Pancreas (tissue), 10 donors: ENCODE results near the gene DNM2. TPM values are rescaled to one million over a fixed set of nuclear protein-coding genes. Genes with fewer than 3 reads are reported as not detected.
"Not testable (repeated sequence)": the region's sequence is repeated elsewhere in the genome, so short reads cannot be mapped to it uniquely, and the experiment has no call there.

ENCODE experiments used
- ATAC-seq, 4 donors: fragments of 200-7000 bp; cut with Tn5 transposase; one replicate each; pipeline versions ENCODE4 v1.8.0 to v1.9.1; 2020; ENCODE audit warnings: mild to moderate bottlenecking in 4 of 4, moderate library complexity in 4 of 4
- DNase-seq, 6 donors: peaks; one replicate each; pipeline ENCODE4 v3.0.0-alpha.2; 2020
- FAIRE-seq: peaks from 2 replicates; lab custom pipeline; 2012; peaks lifted over from hg19 to GRCh38; lab: Jason Lieb, UNC
- H3K27ac ChIP-seq, 4 donors: fragments of 200-600 bp; sonication (generic); 1 replicate in 3 of 4; 2 replicates in 1 of 4; pipeline versions ENCODE4 v1.5.0 to v1.8.0; 2020
- H3K27me3 ChIP-seq, 4 donors: fragments of 200-600 bp; one replicate each; pipeline ENCODE4 v1.8.0; 2021
- H3K36me3 ChIP-seq, 3 donors: fragments of 200-600 bp; sonication (generic) in 1 of 3; one replicate each; pipeline versions ENCODE4 v1.5.0 to v1.8.0; 2020 to 2021
- H3K4me1 ChIP-seq, 3 donors: fragments of 200-600 bp; one replicate each; pipeline ENCODE4 v1.8.0; 2021
- H3K4me3 ChIP-seq, 4 donors: fragments of 200-600 bp; sonication (generic) in 2 of 4; one replicate each; pipeline versions ENCODE4 v1.5.0 to v1.8.0; 2020 to 2021
- H3K9me3 ChIP-seq, 4 donors: fragments of 200-600 bp; one replicate each; pipeline ENCODE4 v1.8.0; 2021
- CTCF ChIP-seq, 4 donors: fragments of 200-600 bp; sonication (generic) in 3 of 4; IDR thresholded peaks; one replicate each; pipeline versions ENCODE4 v1.5.0 to v1.8.0; 2021; ENCODE audit warnings: antibody characterized with exemption in 4 of 4
- WGBS, 2 donors: extraction: QIAGEN DNeasy Blood & Tissue Kit; methylation state at CpG; one replicate each; pipeline ENCODE4 v1.1.7; 2013; 5-methylcytosine and 5-hydroxymethylcytosine counted together
- intact Hi-C, 3 donors: fragments of 100-400 bp; cut with DNase I; formaldehyde crosslinking; loops; one replicate each; pipeline versions ENCODE4 v1.11.1 to v1.14.2; 2022
- polyA plus RNA-seq, 2 donors: library from polyadenylated mRNA; stranded (reverse); fragments of 200-250 nt; gene quantifications; one replicate each; pipeline ENCODE4 v1.2.3, GENCODE V29; 2013
- total RNA-seq, 6 donors: library from RNA; stranded (reverse); fragmentation: NEBNext Ultra II Directional in 4 of 6; extraction: Animal tissue kit (Norgen Biotek cat#: 25700) in 4 of 6; gene quantifications; one replicate each; pipeline versions ENCODE4 v1.2.1 to v1.2.4, GENCODE V29; 2021 to 2023
- donor health status: healthy with polysubstance abuse.
- donor health status: DM: no; HTN: no; CAD: no; lungs with moderate emphysema.
- donor health status: DM: no; HTN: no; CAD: no.
- donor health status: control.
- donor health status: control.
- donor health status: Bipolar disorder and iron deficiency.
- donor health status: DM: yes; HTN: yes; CAD: no.
- donor health status: DM: no; HTN: no; CAD: no.
- donor health status: DM: no; HTN: no; CAD: no.
- donor health status: DM: yes; HTN: yes; CAD: no.

DNM2 gene
- total and polyA plus RNA-seq, 8 donors: 52.5 to 115 (median 88.6) TPM

- intact Hi-C loops: no loop called here
- no peak for DNase-seq
- WGBS, 2 donors: 63 to 64% methylated on average over 7 of the region's 7 CpGs
- no peak for FAIRE-seq
- TF ChIP-seq CTCF (IDR thresholded peaks at IDR 0.05): no peak
- no peaks in the 10 kb centered on the region for H3K36me3 ChIP-seq
- H3K9me3 ChIP-seq: no peaks in the 10 kb centered on the region
- no peak overlapping the region for H3K4me3 ChIP-seq
- H3K4me1 ChIP-seq: no peaks in the 10 kb centered on the region
- H3K27ac ChIP-seq: no peak overlapping the region
- ATAC-seq: no peak
- H3K27me3 ChIP-seq: no peaks in the 10 kb centered on the region
Measured at GRCh38 chr19:10854350-10855089, 136.6 kb downstream of the DNM2 start.

- TF ChIP-seq CTCF (IDR thresholded peaks at IDR 0.05): peak; percentile 16 to 50 (median 42)
- intact Hi-C loops: no loop called here
- no peaks in the 10 kb centered on the region for H3K4me1 ChIP-seq
- H3K4me3 ChIP-seq: no peak overlapping the region
- peak in 3 of 4 donors; percentile 46 to 75 (median 66) for ATAC-seq
- DNase-seq: peak in 1 of 6 donors; percentile 64
- H3K9me3 ChIP-seq: no peaks in the 10 kb centered on the region
- 71 to 78% methylated on average over 5 of the region's 5 CpGs for WGBS, 2 donors
- no peaks in the 10 kb centered on the region for H3K36me3 ChIP-seq
- no peak for FAIRE-seq
- H3K27ac ChIP-seq: no peak overlapping the region
- no peaks in the 10 kb centered on the region for H3K27me3 ChIP-seq
Measured at GRCh38 chr19:10855879-10856522, 138.1 kb downstream of the DNM2 start.

GRCh38 chr19:10856899-10857298, 139.0 kb downstream of the DNM2 start:
- H3K9me3 ChIP-seq, intact Hi-C loops, H3K4me1 ChIP-seq, H3K4me3 ChIP-seq, H3K27ac ChIP-seq, ATAC-seq, H3K27me3 ChIP-seq, DNase-seq, H3K36me3 ChIP-seq, FAIRE-seq: not testable (repeated sequence)
- 86 to 95% methylated on average over 1 of the region's 1 CpG for WGBS, 2 donors

- Histone ChIP-seq H3K27ac (no peak overlapping the region), H3K4me1 (peaks cover 0 to 2% (median 0%) of the 10 kb centered on the region in 3 donors), H3K27me3 (no peaks in the 10 kb centered on the region), H3K4me3 (no peak overlapping the region), H3K9me3 (no peaks in the 10 kb centered on the region), H3K36me3 (no peaks in the 10 kb centered on the region)
- DNase-seq (no peak), ATAC-seq (no peak), FAIRE-seq (no peak)
- 57 to 61% methylated on average over 4 of the region's 4 CpGs for WGBS, 2 donors
- intact Hi-C loops: no loop called here
- TF ChIP-seq CTCF (IDR thresholded peaks at IDR 0.05): peak; percentile 6 to 30 (median 22)
Measured at GRCh38 chr19:10858204-10858828, 140.4 kb downstream of the DNM2 start.

- FAIRE-seq (no peak), ATAC-seq (peak in 1 of 4 donors; percentile 30), DNase-seq (no peak)
- intact Hi-C loops: loop anchor here in 1 of 3 donors (10.0 kb wide), 1 partner anchor 146 kb away; the partner anchor contains the start of gene DNM2
- no peaks in the 10 kb centered on the region for H3K36me3 ChIP-seq
- WGBS, 2 donors: 70 to 73% methylated on average over 7 of the region's 7 CpGs
- no peak overlapping the region for H3K27ac ChIP-seq
- H3K4me1 ChIP-seq: peaks cover 0 to 6% (median 0%) of the 10 kb centered on the region in 3 donors
- H3K4me3 ChIP-seq: no peak overlapping the region
- H3K9me3 ChIP-seq: no peaks in the 10 kb centered on the region
- TF ChIP-seq CTCF (IDR thresholded peaks at IDR 0.05): peak in 2 of 4 donors; percentile 11 to 34
- no peaks in the 10 kb centered on the region for H3K27me3 ChIP-seq
Measured at GRCh38 chr19:10861103-10861651, 143.3 kb downstream of the DNM2 start.
